Measurements from ENCODE around the gene CPT1B. TPM values are rescaled to one million over a fixed set of nuclear protein-coding genes. Genes with fewer than 3 reads are reported as not detected.

CPT1B gene
- total RNA-seq, 5 donors from 2014 or later (not counting 1 experiment from before 2014, with no cell fraction given) = 61.9 to 113 (median 94.5) TPM

DNA sequence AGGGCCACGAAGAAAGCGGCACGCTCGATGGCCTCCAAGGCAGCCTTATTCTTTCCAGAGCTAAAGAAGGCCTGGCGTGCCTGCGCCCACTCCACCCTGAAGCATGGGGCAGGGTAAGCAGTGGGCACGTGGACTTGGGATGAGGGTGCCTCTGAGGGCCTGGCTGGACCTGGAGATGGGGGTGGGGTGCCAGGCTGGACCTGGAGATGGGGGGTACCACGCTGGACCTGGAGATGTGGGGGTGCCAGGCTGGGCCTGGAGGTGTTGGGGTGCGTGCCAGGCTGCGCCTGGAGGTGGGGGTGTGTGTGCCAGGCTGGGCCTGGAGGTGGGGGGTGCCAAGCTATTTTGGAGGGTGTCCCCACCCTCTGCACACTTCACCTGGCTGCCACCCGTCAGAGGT lies 5.3 kb downstream of the CPT1B start:
- H3K36me3 Mint-ChIP-seq = peaks cover 30% of the 10 kb centered on the region
- ATAC-seq (replicated peaks in 1 of 4) = no peak
- no peaks in the 10 kb centered on the region for H3K27me3 Mint-ChIP-seq
- no peak overlapping the region for H3K27ac Mint-ChIP-seq
- ChIA-PET CTCF (no interaction called here), POLR2A (no interaction called here)
- WGBS (ENCODE audit: insufficient coverage) = 97% methylated on average over 8 of the region's 11 CpGs
- H3K27ac ChIP-seq (ENCODE audit: low read length) = no peak overlapping the region
- no peak overlapping the region for H3K4me3 Mint-ChIP-seq
- DNase-seq = no peak
- H3K27me3 ChIP-seq (replicated peaks in 1 of 2; ENCODE audit: control insufficient read depth in 2 of 2, extremely low read depth in 1 of 2, insufficient read depth in 2 of 2, low read length in 1 of 2) = no peaks in the 10 kb centered on the region
- H3K4me1 Mint-ChIP-seq = peaks cover 6 to 8% (median 7%) of the 10 kb centered on the region in 3 donors
- H3K36me3 ChIP-seq (ENCODE audit: control insufficient read depth in 2 of 2, extremely low read depth in 1 of 2, insufficient read depth in 1 of 2, low read length in 1 of 2) = peaks cover 26 to 42% of the 10 kb centered on the region in 2 donors
- no peaks in the 10 kb centered on the region for H3K9me3 ChIP-seq
- H3K4me3 ChIP-seq (ENCODE audit: control insufficient read depth in 1 of 2, extremely low read depth in 1 of 2, low read length in 1 of 2) = no peak overlapping the region
- peaks cover 0 to 8% of the 10 kb centered on the region in 2 experiments for H3K4me1 ChIP-seq (ENCODE audit: control insufficient read depth in 1 of 2, extremely low read depth in 1 of 2, insufficient read depth in 2 of 2, low read length in 2 of 2)
- no peaks in the 10 kb centered on the region for H3K9me3 Mint-ChIP-seq

DNA sequence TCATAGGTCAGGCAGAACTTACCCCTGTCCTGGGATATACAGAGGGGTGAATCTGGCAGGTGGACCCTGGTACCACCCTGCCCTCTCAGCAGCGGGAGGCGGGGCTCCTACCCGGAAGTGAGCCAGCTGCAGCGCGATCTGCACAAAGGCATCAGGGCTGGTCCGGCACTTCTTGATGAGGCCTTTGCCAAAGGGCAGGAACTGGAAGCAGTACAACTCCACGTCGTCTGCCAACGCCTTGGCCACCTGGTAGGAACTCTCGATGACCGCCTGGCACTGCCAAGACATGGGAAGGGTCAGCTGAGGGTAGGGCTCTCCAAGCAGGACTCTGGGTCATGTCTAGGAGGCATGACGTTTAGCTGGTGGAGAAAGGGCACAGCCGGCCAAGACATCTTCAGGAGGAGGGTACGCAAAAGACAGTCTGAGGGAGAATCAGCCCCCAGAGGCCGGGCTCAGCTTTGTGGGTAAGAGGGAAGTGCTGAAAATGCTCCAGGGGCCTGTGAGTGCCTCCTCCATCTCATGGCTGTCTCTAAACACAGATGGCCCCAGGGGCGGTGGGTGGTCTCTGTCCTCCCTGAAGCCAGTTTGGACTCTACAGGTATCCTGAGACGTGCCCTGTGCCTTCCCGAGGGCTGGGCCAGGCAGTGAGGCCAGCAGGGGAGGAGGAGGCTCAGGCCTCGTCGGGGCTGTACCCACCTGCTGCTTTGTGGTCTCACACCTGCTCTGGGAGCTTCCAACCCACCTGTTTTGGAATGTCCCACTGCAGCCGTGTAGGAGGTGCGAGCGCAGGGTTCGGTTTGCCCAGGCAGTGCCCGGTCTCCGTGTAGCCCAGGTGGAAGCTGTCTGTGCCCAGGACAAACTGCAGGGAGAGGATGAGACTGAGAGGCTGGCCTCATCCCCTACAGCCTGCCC lies 6.7 kb downstream of the CPT1B start:
- CTCF ChIA-PET = no interaction called here
- H3K4me3 ChIP-seq (ENCODE audit: control insufficient read depth in 1 of 2, extremely low read depth in 1 of 2, low read length in 1 of 2) = no peak overlapping the region
- peaks cover 26 to 42% of the 10 kb centered on the region in 2 donors for H3K36me3 ChIP-seq (ENCODE audit: control insufficient read depth in 2 of 2, extremely low read depth in 1 of 2, insufficient read depth in 1 of 2, low read length in 1 of 2)
- H3K27ac ChIP-seq (ENCODE audit: low read length) = no peak overlapping the region
- ATAC-seq (replicated peaks in 1 of 4) (no peak), DNase-seq (no peak)
- H3K27me3 ChIP-seq (replicated peaks in 1 of 2; ENCODE audit: control insufficient read depth in 2 of 2, extremely low read depth in 1 of 2, insufficient read depth in 2 of 2, low read length in 1 of 2) = no peaks in the 10 kb centered on the region
- no peak overlapping the region for H3K27ac Mint-ChIP-seq
- peaks cover 30% of the 10 kb centered on the region for H3K36me3 Mint-ChIP-seq
- 85% methylated on average over 23 of the region's 26 CpGs for WGBS (ENCODE audit: insufficient coverage)
- H3K9me3 ChIP-seq = no peaks in the 10 kb centered on the region
- no peaks in the 10 kb centered on the region for H3K9me3 Mint-ChIP-seq
- no peaks in the 10 kb centered on the region for H3K27me3 Mint-ChIP-seq
- no peaks in the 10 kb centered on the region for H3K4me1 ChIP-seq (ENCODE audit: control insufficient read depth in 1 of 2, extremely low read depth in 1 of 2, insufficient read depth in 2 of 2, low read length in 2 of 2)
- POLR2A ChIA-PET = no interaction called here
- H3K4me1 Mint-ChIP-seq = no peaks in the 10 kb centered on the region
- H3K4me3 Mint-ChIP-seq = no peak overlapping the region

DNA sequence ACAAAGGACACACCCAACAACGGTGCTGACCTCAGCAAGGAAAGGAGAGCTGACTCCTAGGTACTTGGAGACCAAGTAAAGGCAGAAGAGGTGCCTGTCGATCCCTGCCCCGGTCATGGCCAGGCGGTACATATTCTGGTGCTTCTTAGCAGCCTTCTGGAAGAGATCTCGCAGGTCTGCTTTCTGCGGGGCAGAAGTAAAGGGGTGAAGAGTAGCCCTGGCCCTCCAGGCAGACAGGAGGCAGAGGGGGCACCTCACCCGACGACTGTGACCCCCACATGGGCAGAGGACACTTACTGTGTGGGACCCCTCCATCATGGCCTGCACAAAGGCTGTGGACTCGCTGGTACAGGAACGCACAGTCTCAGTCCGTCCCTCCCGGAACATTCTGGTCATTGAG lies 7.4 kb downstream of the CPT1B start:
- CTCF ChIA-PET = interaction anchor here in 1 of 2 donors (0.6 kb wide), 1 partner anchor 17 kb away, joined by 3 read pairs; no protein-coding TSS in a partner anchor
- ATAC-seq (replicated peaks in 1 of 4) (no peak), DNase-seq (no peak)
- POLR2A ChIA-PET = no interaction called here
- no peaks in the 10 kb centered on the region for H3K9me3 Mint-ChIP-seq
- H3K4me1 Mint-ChIP-seq = no peaks in the 10 kb centered on the region
- no peaks in the 10 kb centered on the region for H3K27me3 ChIP-seq (replicated peaks in 1 of 2; ENCODE audit: control insufficient read depth in 2 of 2, extremely low read depth in 1 of 2, insufficient read depth in 2 of 2, low read length in 1 of 2)
- H3K9me3 ChIP-seq = no peaks in the 10 kb centered on the region
- 95% methylated on average over 11 of the region's 12 CpGs for WGBS (ENCODE audit: insufficient coverage)
- H3K36me3 ChIP-seq (ENCODE audit: control insufficient read depth in 2 of 2, extremely low read depth in 1 of 2, insufficient read depth in 1 of 2, low read length in 1 of 2) = peaks cover 21 to 42% of the 10 kb centered on the region in 2 donors
- H3K27ac ChIP-seq (ENCODE audit: low read length) = no peak overlapping the region
- no peak overlapping the region for H3K4me3 ChIP-seq (ENCODE audit: control insufficient read depth in 1 of 2, extremely low read depth in 1 of 2, low read length in 1 of 2)
- H3K36me3 Mint-ChIP-seq = peaks cover 30% of the 10 kb centered on the region
- no peak overlapping the region for H3K4me3 Mint-ChIP-seq
- H3K27me3 Mint-ChIP-seq = no peaks in the 10 kb centered on the region
- no peaks in the 10 kb centered on the region for H3K4me1 ChIP-seq (ENCODE audit: control insufficient read depth in 1 of 2, extremely low read depth in 1 of 2, insufficient read depth in 2 of 2, low read length in 2 of 2)
- H3K27ac Mint-ChIP-seq = no peak overlapping the region

DNA sequence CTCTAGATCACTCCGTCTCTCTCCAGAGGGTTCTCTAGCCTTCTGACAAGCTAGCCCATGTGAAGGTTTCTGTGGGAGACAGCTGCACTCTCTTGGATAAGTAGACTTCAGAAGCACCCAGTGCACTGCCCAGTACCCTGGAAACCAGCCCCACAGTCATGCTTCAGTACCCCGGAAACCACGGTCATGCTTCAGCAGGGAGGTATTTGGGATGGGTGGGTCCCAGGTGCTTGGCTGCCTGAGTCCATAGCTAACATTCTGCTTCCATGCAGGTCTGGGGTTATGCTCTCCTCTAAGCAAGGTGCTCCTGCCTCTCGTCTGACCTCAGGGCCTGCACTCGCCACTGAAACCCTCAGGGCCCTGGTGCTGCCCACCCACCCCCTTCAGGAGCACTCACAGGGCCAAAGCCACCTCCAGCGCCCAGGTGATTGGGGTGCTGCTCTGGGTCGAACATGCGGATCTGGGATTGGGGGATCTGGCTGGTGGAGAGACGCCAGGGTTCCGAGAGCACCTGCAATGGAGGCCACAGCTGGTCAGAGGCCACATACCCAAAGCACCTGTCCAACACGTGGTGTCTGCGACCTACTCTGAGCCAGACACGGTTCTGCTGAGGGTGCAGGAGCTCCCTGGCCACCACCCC lies 8.2 kb downstream of the CPT1B start:
- no peak overlapping the region for H3K27ac Mint-ChIP-seq
- peaks cover 18 to 42% of the 10 kb centered on the region in 2 donors for H3K36me3 ChIP-seq (ENCODE audit: control insufficient read depth in 2 of 2, extremely low read depth in 1 of 2, insufficient read depth in 1 of 2, low read length in 1 of 2)
- 91% methylated on average over 12 of the region's 13 CpGs for WGBS (ENCODE audit: insufficient coverage)
- no peaks in the 10 kb centered on the region for H3K4me1 ChIP-seq (ENCODE audit: control insufficient read depth in 1 of 2, extremely low read depth in 1 of 2, insufficient read depth in 2 of 2, low read length in 2 of 2)
- no peaks in the 10 kb centered on the region for H3K9me3 ChIP-seq
- no peak overlapping the region for H3K4me3 ChIP-seq (ENCODE audit: control insufficient read depth in 1 of 2, extremely low read depth in 1 of 2, low read length in 1 of 2)
- no peaks in the 10 kb centered on the region for H3K9me3 Mint-ChIP-seq
- H3K27me3 Mint-ChIP-seq = no peaks in the 10 kb centered on the region
- peaks cover 27% of the 10 kb centered on the region for H3K36me3 Mint-ChIP-seq
- H3K4me3 Mint-ChIP-seq = no peak overlapping the region
- ATAC-seq (replicated peaks in 1 of 4) = no peak
- POLR2A ChIA-PET = no interaction called here
- CTCF ChIA-PET = no interaction called here
- no peaks in the 10 kb centered on the region for H3K4me1 Mint-ChIP-seq
- H3K27me3 ChIP-seq (replicated peaks in 1 of 2; ENCODE audit: control insufficient read depth in 2 of 2, extremely low read depth in 1 of 2, insufficient read depth in 2 of 2, low read length in 1 of 2) = peaks cover 0 to 2% of the 10 kb centered on the region in 2 experiments
- DNase-seq = no peak
- H3K27ac ChIP-seq (ENCODE audit: low read length) = no peak overlapping the region

DNA sequence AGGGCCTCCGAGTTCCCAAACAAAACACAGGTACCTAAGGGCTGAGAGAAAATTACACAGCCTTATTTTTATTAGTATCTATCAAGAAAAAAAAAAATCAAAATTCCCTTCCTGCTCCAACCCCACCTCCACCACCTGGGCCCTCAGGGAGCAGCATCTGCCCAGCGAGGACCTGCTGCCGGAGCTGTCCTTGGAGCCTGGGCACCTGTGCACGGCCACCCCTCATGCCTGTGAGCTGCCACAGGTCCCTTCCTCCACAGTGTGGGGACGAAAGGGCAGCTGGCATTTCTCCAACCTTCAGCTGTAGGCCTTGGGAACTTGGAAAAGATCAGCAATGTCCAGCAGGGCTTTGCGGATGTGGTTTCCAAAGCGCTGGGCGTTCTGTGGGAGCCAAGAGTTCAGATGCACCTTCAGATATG lies 9.2 kb downstream of the CPT1B start:
- H3K4me1 ChIP-seq (ENCODE audit: control insufficient read depth in 1 of 2, extremely low read depth in 1 of 2, insufficient read depth in 2 of 2, low read length in 2 of 2) = no peaks in the 10 kb centered on the region
- ATAC-seq (replicated peaks in 1 of 4) (no peak), DNase-seq (no peak)
- no peaks in the 10 kb centered on the region for H3K27me3 Mint-ChIP-seq
- H3K4me3 Mint-ChIP-seq = no peak overlapping the region
- H3K4me1 Mint-ChIP-seq = no peaks in the 10 kb centered on the region
- H3K4me3 ChIP-seq (ENCODE audit: control insufficient read depth in 1 of 2, extremely low read depth in 1 of 2, low read length in 1 of 2) = no peak overlapping the region
- no peak overlapping the region for H3K27ac Mint-ChIP-seq
- 98% methylated on average over 6 of the region's 8 CpGs for WGBS (ENCODE audit: insufficient coverage)
- peaks cover 27% of the 10 kb centered on the region for H3K36me3 Mint-ChIP-seq
- H3K27ac ChIP-seq (ENCODE audit: low read length) = no peak overlapping the region
- peaks cover 18 to 40% of the 10 kb centered on the region in 2 donors for H3K36me3 ChIP-seq (ENCODE audit: control insufficient read depth in 2 of 2, extremely low read depth in 1 of 2, insufficient read depth in 1 of 2, low read length in 1 of 2)
- ChIA-PET POLR2A (interaction anchor here in 1 of 2 donors (0.5 kb wide), 1 partner anchor 79 kb away, joined by 3 read pairs; no protein-coding TSS in a partner anchor), CTCF (no interaction called here)
- H3K9me3 Mint-ChIP-seq = no peaks in the 10 kb centered on the region
- H3K27me3 ChIP-seq (replicated peaks in 1 of 2; ENCODE audit: control insufficient read depth in 2 of 2, extremely low read depth in 1 of 2, insufficient read depth in 2 of 2, low read length in 1 of 2) = peaks cover 0 to 2% of the 10 kb centered on the region in 2 experiments
- H3K9me3 ChIP-seq = no peaks in the 10 kb centered on the region

DNA sequence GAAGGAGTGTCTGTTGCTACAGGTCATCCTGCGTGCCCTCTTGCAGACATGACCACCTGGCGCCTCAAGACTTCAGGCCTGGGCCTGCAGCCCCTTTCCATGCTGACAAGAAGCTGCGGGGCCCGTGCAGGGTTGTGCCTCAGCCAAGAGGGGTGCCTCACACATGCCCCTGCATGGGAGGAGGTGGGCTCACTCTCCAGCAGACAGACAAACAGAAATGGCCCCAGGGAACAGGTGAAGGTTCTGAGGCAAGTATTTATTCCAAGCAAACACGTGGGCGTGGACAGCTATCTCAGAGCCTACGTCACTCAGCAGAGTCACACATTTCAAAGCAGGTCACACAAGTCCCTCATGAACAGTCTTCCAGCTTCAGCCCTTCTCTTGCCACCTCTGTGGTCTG lies 9.6 kb downstream of the CPT1B start:
- Mint-ChIP-seq H3K4me1 (peaks cover 0 to 3% (median 3%) of the 10 kb centered on the region in 3 donors), H3K4me3 (no peak overlapping the region), H3K9me3 (no peaks in the 10 kb centered on the region), H3K27ac (no peak overlapping the region), H3K36me3 (peaks cover 27% of the 10 kb centered on the region), H3K27me3 (no peaks in the 10 kb centered on the region)
- peaks cover 0 to 2% of the 10 kb centered on the region in 2 experiments for H3K4me1 ChIP-seq (ENCODE audit: control insufficient read depth in 1 of 2, extremely low read depth in 1 of 2, insufficient read depth in 2 of 2, low read length in 2 of 2)
- no peaks in the 10 kb centered on the region for H3K9me3 ChIP-seq
- H3K36me3 ChIP-seq (ENCODE audit: control insufficient read depth in 2 of 2, extremely low read depth in 1 of 2, insufficient read depth in 1 of 2, low read length in 1 of 2) = peaks cover 14 to 39% of the 10 kb centered on the region in 2 donors
- no peak for ATAC-seq (replicated peaks in 1 of 4)
- no peak overlapping the region for H3K27ac ChIP-seq (ENCODE audit: low read length)
- WGBS (ENCODE audit: insufficient coverage) = 100% methylated on average over 2 of the region's 7 CpGs
- peaks cover 0 to 2% of the 10 kb centered on the region in 2 experiments for H3K27me3 ChIP-seq (replicated peaks in 1 of 2; ENCODE audit: control insufficient read depth in 2 of 2, extremely low read depth in 1 of 2, insufficient read depth in 2 of 2, low read length in 1 of 2)
- no peak for DNase-seq
- ChIA-PET CTCF (no interaction called here), POLR2A (interaction anchor here in 1 of 2 donors (0.5 kb wide), 1 partner anchor 78 kb away, joined by 3 read pairs; no protein-coding TSS in a partner anchor)
- H3K4me3 ChIP-seq (ENCODE audit: control insufficient read depth in 1 of 2, extremely low read depth in 1 of 2, low read length in 1 of 2) = no peak overlapping the region

Measured in T-cell (primary cell).